ENCODE measurements around the gene MLXIP. TPM values are rescaled to one million over a fixed set of nuclear protein-coding genes. Genes with fewer than 3 reads are reported as not detected.

Gene MLXIP
- total and polyA plus RNA-seq, 2 of the 8 experiments (the other 6 are each of a cell fraction or from before 2014, with no cell fraction given): 5.5 to 40.5 TPM

- TF ChIP-seq NRF1 (IDR thresholded peaks at IDR 0.05; ENCODE audit: low read depth, low read length): no peak
- TF ChIP-seq POLR2AphosphoS5 (IDR thresholded peaks at IDR 0.05; ENCODE audit: low read depth, low read length): no peak
- TF ChIP-seq ASH2L (IDR thresholded peaks at IDR 0.05; ENCODE audit: low read length): no peak
- TF ChIP-seq SIRT6 (IDR thresholded peaks at IDR 0.05; ENCODE audit: low read length): no peak
- TF ChIP-seq TCF12 (IDR thresholded peaks at IDR 0.05; ENCODE audit: low read depth, low read length): no peak
- no peak for TF ChIP-seq ATF3 (IDR thresholded peaks at IDR 0.05; ENCODE audit: insufficient read depth, low read depth, low read length)
- TF ChIP-seq USF2 (IDR thresholded peaks at IDR 0.05; ENCODE audit: low read length): no peak
- TF ChIP-seq MAX (IDR thresholded peaks at IDR 0.05): no peak
- TF ChIP-seq GABPA (IDR thresholded peaks at IDR 0.05; ENCODE audit: borderline replicate concordance, insufficient read depth, low read length): no peak
Measured at GRCh38 chr12:122080149-122081082, 1.9 kb downstream of the MLXIP start (continued).
